GM12872 (cell line): Measurements from ENCODE around the gene DDC.

Source experiments
- CTCF ChIP-seq: IDR thresholded peaks from 3 replicates; pipeline ENCODE4 v1.5.1; 2011; ENCODE audit warnings: low read depth, mild to moderate bottlenecking, low read length, moderate library complexity; ENCODE audit not compliant: insufficient read depth

Gene DDC

GRCh38 chr7:50564640-50565558 lies at the start of gene DDC:
Gene DDC, minus strand, starts transcription at chr7:50565405. Its CDS starts 21,320 bp downstream, at chr7:50544085.
- no peak for TF ChIP-seq CTCF

GRCh38 chr7:50613473-50613872 lies 48.3 kb upstream of the DDC start:
- no peak for TF ChIP-seq CTCF

GRCh38 chr7:50612704-50613103 lies 47.5 kb upstream of the DDC start:
- TF ChIP-seq CTCF: no peak

GRCh38 chr7:50610521-50611277 lies 45.5 kb upstream of the DDC start:
- no peak for TF ChIP-seq CTCF

- TF ChIP-seq CTCF: no peak
Measured at GRCh38 chr7:50608196-50608906, 43.1 kb upstream of the DDC start.

- no peak for TF ChIP-seq CTCF
Measured at GRCh38 chr7:50607524-50608125, 42.4 kb upstream of the DDC start.

- TF ChIP-seq CTCF: no peak
Measured at GRCh38 chr7:50605059-50605458, 39.9 kb upstream of the DDC start.
